AML-193 (cell line): ENCODE data around the gene FAM200C.
A peak's percentile ranks its signal among the peaks of the same experiment; 100 is the strongest.
"Not testable (repeated sequence)": the region's sequence is repeated elsewhere in the genome, so short reads cannot be mapped to it uniquely, and the experiment has no call there.

Experiments
- DNase-seq, 2 experiments: peaks; one replicate each; lab custom pipeline; 2025; lab: John Stamatoyannopoulos, UW

The FAM200C gene

GRCh38 chr5:160399402-160400353, at the start of gene FAM200C:
TSS of gene FAM200C (minus strand) at chr5:160400054. CDS start at chr5:160395490, 4,564 bp downstream.
- peak; percentile 70 to 74 for DNase-seq

- no peak for DNase-seq
These were observed 49.6 kb upstream of the FAM200C start for GRCh38 chr5:160449458-160449857.

- no peak for DNase-seq
These were observed 49.0 kb upstream of the FAM200C start for GRCh38 chr5:160448886-160449285.

GRCh38 chr5:160445751-160446150, 45.9 kb upstream of the FAM200C start:
- DNase-seq, result no peak

GRCh38 chr5:160445132-160445531, 45.3 kb upstream of the FAM200C start:
- DNase-seq, result no peak

GRCh38 chr5:160444407-160444806, 44.6 kb upstream of the FAM200C start:
- no peak for DNase-seq

- DNase-seq, result no peak
These were observed 43.1 kb upstream of the FAM200C start for GRCh38 chr5:160442824-160443431.

- DNase-seq, result peak in 1 of 2 experiments; percentile 21
These were observed 41.5 kb upstream of the FAM200C start for GRCh38 chr5:160441311-160441781.

GRCh38 chr5:160439205-160439600, 39.3 kb upstream of the FAM200C start:
- peak; percentile 69 to 72 for DNase-seq

GRCh38 chr5:160438316-160439204, 38.7 kb upstream of the FAM200C start:
- DNase-seq, result peak; percentile 58 to 64

GRCh38 chr5:160437271-160437670, 37.4 kb upstream of the FAM200C start:
- no peak for DNase-seq

- not testable (repeated sequence) for DNase-seq
These were observed 36.8 kb upstream of the FAM200C start for GRCh38 chr5:160436661-160437060.

GRCh38 chr5:160436017-160436416, 36.2 kb upstream of the FAM200C start:
- no peak for DNase-seq

GRCh38 chr5:160435532-160435931, 35.7 kb upstream of the FAM200C start:
- DNase-seq, result no peak

GRCh38 chr5:160434022-160434531, 34.2 kb upstream of the FAM200C start:
- no peak for DNase-seq

GRCh38 chr5:160432787-160433186, 32.9 kb upstream of the FAM200C start:
- DNase-seq, result no peak

- DNase-seq, result no peak
These were observed 32.3 kb upstream of the FAM200C start for GRCh38 chr5:160432196-160432595.

GRCh38 chr5:160427607-160428006, 27.8 kb upstream of the FAM200C start:
- no peak for DNase-seq

- DNase-seq, result no peak
These were observed 23.2 kb upstream of the FAM200C start for GRCh38 chr5:160423099-160423498.

- DNase-seq, result peak; percentile 84 to 90
These were observed 21.9 kb upstream of the FAM200C start, which contains the start of gene PTTG1 for GRCh38 chr5:160421625-160422258. TSS of gene PTTG1 (plus strand) at chr5:160421855. CDS start at chr5:160422313, 458 bp downstream.

- no peak for DNase-seq
These were observed 20.4 kb upstream of the FAM200C start for GRCh38 chr5:160420331-160420610.
